ENCODE results near the gene OR9Q1.
"Not testable (repeated sequence)": the region's sequence is repeated elsewhere in the genome, so short reads cannot be mapped to it uniquely, and the experiment has no call there.

OR9Q1 gene

DNA sequence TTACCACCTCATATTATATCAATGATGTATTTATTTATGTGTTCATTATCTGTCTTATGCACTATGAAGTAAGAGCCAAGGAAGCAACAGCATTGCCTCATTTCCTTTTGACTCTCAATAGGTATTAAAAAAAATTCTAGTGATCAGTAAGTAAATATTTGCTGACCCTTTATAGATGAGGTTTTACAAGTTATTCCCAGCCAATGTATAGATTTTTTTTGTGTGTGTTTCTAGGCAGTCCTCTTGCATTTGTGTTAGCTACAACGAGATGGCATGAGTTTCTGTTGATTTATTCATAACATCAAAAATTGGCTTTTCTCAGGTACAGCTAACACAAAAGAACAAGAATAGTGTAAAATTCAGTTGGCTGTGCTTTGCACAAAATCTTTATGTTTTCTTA is 175.6 kb downstream of the OR9Q1 start:
- Histone ChIP-seq H3K27ac (no peak overlapping the region), H3K4me3 (no peak overlapping the region), H3K9ac (ENCODE audit: insufficient read length) (no peak overlapping the region), H3K9me3 (ENCODE audit: low read depth, low read length) (no peaks in the 10 kb centered on the region), H3K36me3 (ENCODE audit: insufficient read depth, low read length) (no peaks in the 10 kb centered on the region)
- DNase-seq (ENCODE audit: low read depth, low spot score): no peak
- TF ChIP-seq FOXP2 (optimal IDR thresholded peaks at IDR 0.05; ENCODE audit: control extremely low read depth, extremely low read length, insufficient read depth) (no peak), EZH2 (IDR thresholded peaks at IDR 0.05) (no peak), POLR2AphosphoS5 (IDR thresholded peaks at IDR 0.05; ENCODE audit: borderline replicate concordance, low read depth, low read length) (no peak)

- H3K27ac ChIP-seq: no peak within 1 kb of the TSS
- H3K4me3 ChIP-seq: no peak within 1 kb of the TSS
- no peak for TF ChIP-seq EZH2 (IDR thresholded peaks at IDR 0.05)
- no peak for TF ChIP-seq POLR2AphosphoS5 (IDR thresholded peaks at IDR 0.05; ENCODE audit: borderline replicate concordance, low read depth, low read length)
- no peak for TF ChIP-seq FOXP2 (optimal IDR thresholded peaks at IDR 0.05; ENCODE audit: control extremely low read depth, extremely low read length, insufficient read depth)
- H3K9me3 ChIP-seq (ENCODE audit: low read depth, low read length): no peaks in the 10 kb centered on the region
- no peak for DNase-seq (ENCODE audit: low read depth, low spot score)
- H3K36me3 ChIP-seq (ENCODE audit: insufficient read depth, low read length): no peaks in the 10 kb centered on the region
- H3K9ac ChIP-seq (ENCODE audit: insufficient read length): no peak within 1 kb of the TSS
Measured at GRCh38 chr11:58204042-58204441, 180.4 kb downstream of the OR9Q1 start, which contains the start of gene OR1S2. TSS of gene OR1S2 (minus strand) at chr11:58204142. CDS start at chr11:58204142, 0 bp downstream.

GRCh38 chr11:58212420-58212819 is 188.7 kb downstream of the OR9Q1 start, which contains the start of gene OR1S1:
TSS of gene OR1S1 (plus strand) at chr11:58212720.
- H3K36me3 ChIP-seq (ENCODE audit: insufficient read depth, low read length); H3K9me3 ChIP-seq (ENCODE audit: low read depth, low read length); H3K4me3 ChIP-seq; DNase-seq (ENCODE audit: low read depth, low spot score); H3K27ac ChIP-seq; H3K9ac ChIP-seq (ENCODE audit: insufficient read length): not testable (repeated sequence)

GRCh38 chr11:58216476-58216875 is 192.8 kb downstream of the OR9Q1 start:
- Histone ChIP-seq H3K27ac (no peak overlapping the region), H3K9ac (ENCODE audit: insufficient read length) (no peak overlapping the region), H3K36me3 (ENCODE audit: insufficient read depth, low read length) (no peaks in the 10 kb centered on the region), H3K4me3 (no peak overlapping the region), H3K9me3 (ENCODE audit: low read depth, low read length) (no peaks in the 10 kb centered on the region)
- no peak for TF ChIP-seq EZH2 (IDR thresholded peaks at IDR 0.05)
- no peak for TF ChIP-seq POLR2AphosphoS5 (IDR thresholded peaks at IDR 0.05; ENCODE audit: borderline replicate concordance, low read depth, low read length)
- no peak for TF ChIP-seq FOXP2 (optimal IDR thresholded peaks at IDR 0.05; ENCODE audit: control extremely low read depth, extremely low read length, insufficient read depth)
- no peak for DNase-seq (ENCODE audit: low read depth, low spot score)

- TF ChIP-seq POLR2AphosphoS5 (IDR thresholded peaks at IDR 0.05; ENCODE audit: borderline replicate concordance, low read depth, low read length) (no peak), EZH2 (IDR thresholded peaks at IDR 0.05) (no peak), FOXP2 (optimal IDR thresholded peaks at IDR 0.05; ENCODE audit: control extremely low read depth, extremely low read length, insufficient read depth) (no peak)
- H3K4me3 ChIP-seq: no peak overlapping the region
- no peak overlapping the region for H3K27ac ChIP-seq
- no peaks in the 10 kb centered on the region for H3K9me3 ChIP-seq (ENCODE audit: low read depth, low read length)
- no peaks in the 10 kb centered on the region for H3K36me3 ChIP-seq (ENCODE audit: insufficient read depth, low read length)
- DNase-seq (ENCODE audit: low read depth, low spot score): no peak
- H3K9ac ChIP-seq (ENCODE audit: insufficient read length): no peak overlapping the region
Measured at GRCh38 chr11:58222721-58223120, 199.0 kb downstream of the OR9Q1 start.

GRCh38 chr11:58227956-58228615 is 204.4 kb downstream of the OR9Q1 start:
- no peak for TF ChIP-seq FOXP2 (optimal IDR thresholded peaks at IDR 0.05; ENCODE audit: control extremely low read depth, extremely low read length, insufficient read depth)
- TF ChIP-seq EZH2 (IDR thresholded peaks at IDR 0.05): no peak
- TF ChIP-seq POLR2AphosphoS5 (IDR thresholded peaks at IDR 0.05; ENCODE audit: borderline replicate concordance, low read depth, low read length): no peak
- H3K27ac ChIP-seq: no peak overlapping the region
- H3K36me3 ChIP-seq (ENCODE audit: insufficient read depth, low read length): no peaks in the 10 kb centered on the region
- H3K9ac ChIP-seq (ENCODE audit: insufficient read length): no peak overlapping the region
- H3K4me3 ChIP-seq: no peak overlapping the region
- no peak for DNase-seq (ENCODE audit: low read depth, low spot score)
- no peaks in the 10 kb centered on the region for H3K9me3 ChIP-seq (ENCODE audit: low read depth, low read length)
